Skeletal muscle tissue (tissue), 4 donors: ENCODE results near the gene STRBP. TPM values are rescaled to one million over a fixed set of nuclear protein-coding genes. Genes with fewer than 3 reads are reported as not detected.

ENCODE experiments used
- H3K27ac ChIP-seq: one replicate; pipeline ENCODE4 v1.7.0; 2013; ENCODE audit warnings: mild to moderate bottlenecking, low read depth, low read length, inconsistent platforms
- H3K27me3 ChIP-seq, 3 donors: one replicate each; pipeline ENCODE4 v1.7.0; 2013; ENCODE audit warnings: low read length in 3 of 3; ENCODE audit not compliant: control insufficient read depth in 3 of 3, insufficient read depth in 3 of 3
- H3K36me3 ChIP-seq, 3 donors: one replicate each; pipeline ENCODE4 v1.7.0; 2013; ENCODE audit warnings: low read length in 3 of 3; ENCODE audit not compliant: control insufficient read depth in 3 of 3, insufficient read depth in 3 of 3
- H3K4me1 ChIP-seq, 3 donors: one replicate each; pipeline ENCODE4 v1.7.0; 2013; ENCODE audit warnings: low read length in 3 of 3, mild to moderate bottlenecking in 3 of 3; ENCODE audit not compliant: control insufficient read depth in 3 of 3, insufficient read depth in 3 of 3
- H3K4me3 ChIP-seq, 3 donors: one replicate each; pipeline ENCODE4 v1.7.0; 2013; ENCODE audit warnings: low read length in 3 of 3
- H3K9ac ChIP-seq, 3 donors: one replicate each; pipeline ENCODE4 v1.7.0; 2013; ENCODE audit warnings: low read length in 3 of 3, mild to moderate bottlenecking in 3 of 3, moderate library complexity in 2 of 3, low read depth in 1 of 3
- H3K9me3 ChIP-seq, 3 donors: one replicate each; pipeline ENCODE4 v1.7.0; 2013; ENCODE audit warnings: low read length in 3 of 3; ENCODE audit not compliant: control insufficient read depth in 3 of 3
- total RNA-seq: library from RNA; depleted of rRNA; stranded (reverse); fragments of >200 nt; gene quantifications from one replicate; pipeline ENCODE4 v1.2.3, GENCODE V29; 2014
- donor health status: Osteomylitis.

STRBP gene
- total RNA-seq, 1 donor from 2014 or later, result 4.2 TPM

GRCh38 chr9:123234853-123235252, 33.5 kb downstream of the STRBP start:
- no peaks in the 10 kb centered on the region for H3K4me1 ChIP-seq
- H3K27me3 ChIP-seq, result no peaks in the 10 kb centered on the region
- H3K4me3 ChIP-seq, result no peak overlapping the region

GRCh38 chr9:123232332-123232731, 36.1 kb downstream of the STRBP start:
- Histone ChIP-seq H3K4me3 (no peak overlapping the region), H3K9me3 (no peaks in the 10 kb centered on the region), H3K4me1 (no peaks in the 10 kb centered on the region), H3K27ac (no peak overlapping the region), H3K9ac (no peak overlapping the region), H3K27me3 (no peaks in the 10 kb centered on the region), H3K36me3 (no peaks in the 10 kb centered on the region)

More at GRCh38 chr9:123234853-123235252, 33.5 kb downstream of the STRBP start:
- H3K36me3 ChIP-seq, result no peaks in the 10 kb centered on the region
- no peaks in the 10 kb centered on the region for H3K9me3 ChIP-seq
- no peak overlapping the region for H3K9ac ChIP-seq
- H3K27ac ChIP-seq, result no peak overlapping the region

- Histone ChIP-seq H3K27ac (no peak overlapping the region), H3K4me3 (no peak overlapping the region), H3K27me3 (no peaks in the 10 kb centered on the region), H3K36me3 (no peaks in the 10 kb centered on the region), H3K9me3 (no peaks in the 10 kb centered on the region), H3K4me1 (no peaks in the 10 kb centered on the region), H3K9ac (no peak overlapping the region)
These were observed 37.0 kb downstream of the STRBP start for GRCh38 chr9:123231421-123231820.

GRCh38 chr9:123228967-123229366, 39.4 kb downstream of the STRBP start:
- Histone ChIP-seq H3K4me3 (no peak overlapping the region), H3K4me1 (no peaks in the 10 kb centered on the region), H3K27ac (no peak overlapping the region), H3K36me3 (no peaks in the 10 kb centered on the region), H3K9me3 (no peaks in the 10 kb centered on the region), H3K27me3 (no peaks in the 10 kb centered on the region), H3K9ac (no peak overlapping the region)

- Histone ChIP-seq H3K9ac (no peak overlapping the region), H3K36me3 (no peaks in the 10 kb centered on the region), H3K27me3 (no peaks in the 10 kb centered on the region), H3K9me3 (no peaks in the 10 kb centered on the region), H3K27ac (no peak overlapping the region), H3K4me3 (no peak overlapping the region), H3K4me1 (no peaks in the 10 kb centered on the region)
These were observed 42.4 kb downstream of the STRBP start for GRCh38 chr9:123225995-123226394.

- no peak overlapping the region for H3K27ac ChIP-seq
- no peaks in the 10 kb centered on the region for H3K27me3 ChIP-seq
- H3K4me1 ChIP-seq, result no peaks in the 10 kb centered on the region
These were observed 43.0 kb downstream of the STRBP start for GRCh38 chr9:123225374-123225813.

GRCh38 chr9:123220127-123220526, 48.3 kb downstream of the STRBP start:
- Histone ChIP-seq H3K27ac (no peak overlapping the region), H3K9ac (no peak overlapping the region), H3K9me3 (no peaks in the 10 kb centered on the region), H3K4me3 (no peak overlapping the region), H3K27me3 (no peaks in the 10 kb centered on the region), H3K4me1 (no peaks in the 10 kb centered on the region), H3K36me3 (no peaks in the 10 kb centered on the region)

More at GRCh38 chr9:123225374-123225813, 43.0 kb downstream of the STRBP start:
- Histone ChIP-seq H3K4me3 (no peak overlapping the region), H3K9me3 (no peaks in the 10 kb centered on the region), H3K36me3 (no peaks in the 10 kb centered on the region), H3K9ac (no peak overlapping the region)

GRCh38 chr9:123218831-123219230, 49.6 kb downstream of the STRBP start:
- Histone ChIP-seq H3K4me1 (no peaks in the 10 kb centered on the region), H3K27ac (no peak overlapping the region), H3K9me3 (no peaks in the 10 kb centered on the region), H3K4me3 (no peak overlapping the region), H3K27me3 (no peaks in the 10 kb centered on the region), H3K9ac (no peak overlapping the region), H3K36me3 (no peaks in the 10 kb centered on the region)

GRCh38 chr9:123217128-123217654, 51.2 kb downstream of the STRBP start:
- Histone ChIP-seq H3K4me3 (no peak overlapping the region), H3K27me3 (no peaks in the 10 kb centered on the region), H3K27ac (no peak overlapping the region), H3K36me3 (no peaks in the 10 kb centered on the region), H3K9me3 (no peaks in the 10 kb centered on the region), H3K9ac (no peak overlapping the region), H3K4me1 (no peaks in the 10 kb centered on the region)

GRCh38 chr9:123216251-123216797, 52.1 kb downstream of the STRBP start:
- Histone ChIP-seq H3K27ac (no peak overlapping the region), H3K27me3 (no peaks in the 10 kb centered on the region), H3K4me3 (no peak overlapping the region), H3K9ac (no peak overlapping the region), H3K9me3 (no peaks in the 10 kb centered on the region), H3K36me3 (no peaks in the 10 kb centered on the region), H3K4me1 (no peaks in the 10 kb centered on the region)
